T-helper 2 cell treated with Interferon-gamma antibody and Interleukin-4, amounts not matched to agents 100 ng/mL and 5 ng/mL, for 36 hours (primary cell): ENCODE measurements around the gene TRPM8. TPM values are rescaled to one million over a fixed set of nuclear protein-coding genes. Genes with fewer than 3 reads are reported as not detected.

Experiments used
- intact Hi-C: fragments of 100-400 bp; cut with micrococcal nuclease; formaldehyde crosslinking; loops from one replicate; pipeline ENCODE4 v1.15.1; 2023
- total RNA-seq: library from RNA; stranded (reverse); gene quantifications from 2 replicates; pipeline ENCODE4 v1.2.3, GENCODE V29; 2022

Gene TRPM8
- total RNA-seq, 1 donor from 2014 or later = not detected

GRCh38 chr2:233973786-233974185, 56.6 kb downstream of the TRPM8 start:
- intact Hi-C loops = no loop called here

GRCh38 chr2:233974530-233975071, 57.4 kb downstream of the TRPM8 start:
- intact Hi-C loops = no loop called here

DNA sequence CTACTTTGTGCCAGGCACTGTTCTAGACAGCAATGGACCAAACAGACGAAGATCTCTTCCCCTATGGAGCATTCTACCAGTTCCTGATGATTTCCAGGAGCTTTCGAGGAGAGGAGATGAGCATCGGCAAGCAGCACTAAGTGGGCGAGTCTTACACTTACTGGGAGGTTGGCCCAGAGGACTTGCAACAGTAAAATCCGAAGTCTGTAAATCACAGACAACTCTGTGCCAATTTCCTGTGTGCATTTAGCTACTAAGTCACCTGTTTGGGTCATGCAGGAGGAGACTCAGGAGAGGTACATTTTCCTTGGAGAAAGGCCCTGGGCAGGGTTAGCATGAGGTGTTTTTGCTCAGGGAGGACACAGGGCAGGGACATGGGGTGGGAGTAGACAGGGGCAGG, 58.9 kb downstream of the TRPM8 start:
- intact Hi-C loops = loop anchor here (1.0 to 2.0 kb wide), 2 partner anchors 524 to 569 kb away; no protein-coding TSS in a partner anchor

GRCh38 chr2:233976690-233977294, 59.6 kb downstream of the TRPM8 start:
- intact Hi-C loops = loop anchor here (1.0 to 2.0 kb wide), 2 partner anchors 524 to 568 kb away; no protein-coding TSS in a partner anchor

GRCh38 chr2:233977296-233977837, 60.2 kb downstream of the TRPM8 start:
- intact Hi-C loops = loop anchor here (2.0 kb wide), 1 partner anchor 567 kb away; no protein-coding TSS in a partner anchor

GRCh38 chr2:233979748-233980147, 62.6 kb downstream of the TRPM8 start:
- intact Hi-C loops = no loop called here

- intact Hi-C loops = no loop called here
Observed at GRCh38 chr2:233980955-233981561, 63.9 kb downstream of the TRPM8 start.

DNA sequence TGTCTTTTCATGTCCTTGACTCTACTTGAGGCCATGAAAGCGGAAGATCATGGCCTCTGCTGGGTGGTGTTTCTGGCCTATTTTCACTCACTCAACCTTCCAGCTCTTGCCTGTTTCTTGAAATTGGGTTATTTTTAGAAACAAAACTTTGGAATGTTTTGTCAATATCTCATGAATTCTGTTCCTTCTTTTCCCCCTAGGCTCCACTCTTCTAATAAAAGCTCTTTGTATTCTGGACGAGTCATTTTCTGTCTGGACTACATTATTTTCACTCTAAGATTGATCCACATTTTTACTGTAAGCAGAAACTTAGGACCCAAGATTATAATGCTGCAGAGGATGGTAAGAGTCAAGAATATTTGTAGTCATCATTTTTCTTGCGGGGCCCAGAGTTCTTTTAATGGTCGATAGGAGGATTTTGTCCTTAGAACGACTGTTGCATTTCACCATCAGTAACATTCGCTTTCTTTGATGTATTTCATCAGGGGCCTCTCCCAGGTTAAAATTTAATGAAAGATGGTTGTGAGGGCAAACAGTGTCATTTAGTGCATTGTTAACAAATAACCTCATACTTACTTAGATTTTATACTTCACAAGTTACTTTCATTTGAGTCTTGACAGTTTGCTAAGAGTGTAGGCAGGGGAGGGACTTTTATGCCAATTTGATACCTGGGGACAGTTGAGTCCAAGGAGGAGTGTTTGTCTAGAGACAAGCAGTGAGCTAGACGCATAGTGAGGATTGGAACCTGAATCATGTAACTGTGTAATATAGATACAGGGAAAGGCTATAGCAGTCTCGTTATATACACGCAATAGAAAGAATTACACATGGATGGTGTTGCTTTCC, 64.6 kb downstream of the TRPM8 start:
- intact Hi-C loops = no loop called here

- intact Hi-C loops = no loop called here
Observed at GRCh38 chr2:233982421-233983121, 65.4 kb downstream of the TRPM8 start.

GRCh38 chr2:233983445-233983844, 66.3 kb downstream of the TRPM8 start:
- intact Hi-C loops = no loop called here

DNA sequence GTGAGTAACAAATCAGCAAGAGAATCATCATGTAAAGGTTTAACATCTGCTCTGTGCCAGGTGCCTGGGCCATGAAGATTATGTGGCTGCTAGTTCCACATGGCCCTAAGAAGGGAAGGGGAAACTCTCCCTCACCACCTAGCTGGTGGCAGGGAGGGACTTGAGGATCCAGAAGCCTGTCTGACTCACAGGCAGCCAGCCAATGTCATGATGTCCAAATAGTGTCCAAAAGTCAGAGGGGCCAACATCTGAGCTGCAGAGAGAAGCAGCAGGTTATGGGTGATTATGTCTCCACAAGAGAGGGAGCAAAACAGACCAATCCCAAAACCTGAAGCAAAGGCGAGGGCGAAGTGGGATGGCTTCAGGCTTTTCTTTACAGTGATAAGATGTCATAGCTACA, 71.4 kb downstream of the TRPM8 start:
- intact Hi-C loops = no loop called here

DNA sequence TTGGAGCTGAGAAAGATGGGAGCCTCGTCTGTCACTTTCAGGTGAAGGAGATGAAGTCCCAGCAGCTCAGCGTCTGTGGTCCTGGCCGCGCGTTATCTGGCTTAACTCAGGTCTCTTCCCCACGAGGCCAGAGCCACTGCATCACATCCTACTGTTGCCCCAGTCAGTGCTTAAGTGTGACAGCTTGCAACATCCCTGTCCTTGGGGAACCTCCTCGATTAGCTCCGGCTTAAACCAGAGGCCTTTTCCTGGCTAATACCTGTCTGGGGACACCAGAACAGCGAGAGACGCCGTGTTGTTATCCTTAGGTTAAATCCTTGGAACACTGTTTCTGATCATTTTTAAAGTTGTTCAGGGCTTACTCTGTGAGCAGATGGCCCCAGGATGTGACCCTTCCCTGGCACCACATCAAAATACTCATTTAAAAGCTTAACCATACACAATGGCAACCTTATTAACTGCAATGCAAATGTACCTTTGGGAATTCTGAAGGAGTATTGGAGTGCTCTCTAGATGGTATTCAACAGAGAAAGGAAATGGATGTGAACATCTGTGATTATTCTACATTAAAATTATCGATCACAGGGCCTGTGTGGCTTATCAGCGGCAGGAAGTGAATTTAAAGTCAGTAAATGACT, 72.2 kb downstream of the TRPM8 start:
- intact Hi-C loops = no loop called here

- intact Hi-C loops = loop anchor here (1.0 to 10.0 kb wide), 3 partner anchors 42 to 284 kb away; no protein-coding TSS in a partner anchor
Observed at GRCh38 chr2:233990261-233990798, 73.2 kb downstream of the TRPM8 start.

GRCh38 chr2:233991196-233991595, 74.0 kb downstream of the TRPM8 start:
- intact Hi-C loops = loop anchor here (10.0 kb wide), 1 partner anchor 284 kb away; no protein-coding TSS in a partner anchor

DNA sequence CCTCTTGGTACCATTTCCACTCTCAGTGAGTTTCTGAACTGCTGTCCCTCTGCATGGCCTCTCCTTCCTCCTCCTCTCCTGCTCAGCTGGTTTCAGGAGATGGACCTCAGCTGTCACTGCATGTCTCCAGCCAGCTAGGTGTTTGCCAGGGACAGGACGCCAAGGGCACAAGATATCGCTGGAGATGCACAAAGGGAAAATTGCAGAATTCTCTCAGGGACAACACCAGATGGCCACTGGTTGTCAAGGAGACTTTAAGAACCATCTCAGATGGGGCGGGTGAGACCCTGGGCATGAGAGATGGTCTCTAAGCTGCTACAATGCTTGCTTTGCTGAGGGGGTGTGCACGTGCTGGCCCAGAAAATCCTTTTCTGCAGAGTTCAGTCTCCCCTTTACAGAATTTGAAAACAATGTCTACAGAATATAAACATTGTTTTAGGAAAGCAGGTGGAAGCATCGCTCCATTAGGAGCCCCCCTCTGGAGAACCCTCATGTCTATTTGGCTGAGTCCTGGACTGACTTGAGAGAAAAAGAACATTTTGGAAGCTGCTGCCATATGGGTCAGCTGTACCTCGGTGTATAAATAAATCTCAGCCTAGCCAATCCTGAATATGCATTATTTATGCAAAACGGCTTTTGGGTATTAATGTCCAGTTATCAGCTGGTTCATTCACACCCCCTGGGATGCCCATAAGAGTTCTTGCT, 75.5 kb downstream of the TRPM8 start:
- intact Hi-C loops = loop anchor here (10.0 kb wide), 1 partner anchor 282 kb away; no protein-coding TSS in a partner anchor

DNA sequence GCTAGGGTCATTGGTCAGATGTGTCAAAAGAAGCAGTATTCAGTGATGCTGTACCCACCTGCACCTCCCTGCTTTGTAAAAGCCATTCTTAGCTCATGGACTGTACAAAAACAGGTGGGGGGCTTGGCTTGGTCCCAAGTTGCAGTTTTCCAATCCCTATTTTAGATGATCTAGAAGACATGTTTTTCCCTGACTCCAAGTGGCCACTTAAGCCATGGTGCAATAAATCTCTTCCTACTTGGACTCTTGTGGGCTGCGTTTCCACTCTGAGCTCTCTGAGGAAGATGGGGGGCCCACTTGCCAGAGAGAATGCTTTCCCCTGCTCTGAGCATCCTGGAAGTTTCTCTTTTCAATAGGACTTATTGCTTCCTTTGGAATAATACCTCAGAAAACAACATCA, 76.3 kb downstream of the TRPM8 start:
- intact Hi-C loops = loop anchor here (10.0 kb wide), 1 partner anchor 281 kb away; no protein-coding TSS in a partner anchor

DNA sequence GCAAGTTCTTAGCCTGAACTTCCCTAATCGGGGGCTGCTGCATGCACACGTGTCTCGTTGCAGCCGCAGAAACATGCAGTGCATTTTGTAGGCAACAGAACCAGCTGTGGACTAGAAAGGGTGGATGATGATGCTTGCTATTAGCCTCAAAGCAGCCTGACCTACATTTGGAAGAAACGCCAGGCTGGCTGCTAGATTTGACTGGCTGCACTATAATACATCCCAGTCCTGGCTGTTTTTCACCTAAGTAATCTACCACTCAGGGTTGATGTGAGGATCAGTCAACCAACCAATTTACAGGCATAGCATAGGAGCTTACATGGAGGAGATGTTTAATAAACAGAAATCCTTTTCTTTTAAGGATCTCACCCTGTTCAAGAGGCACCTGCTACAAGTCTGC, 77.0 kb downstream of the TRPM8 start:
- intact Hi-C loops = loop anchor here (10.0 kb wide), 1 partner anchor 281 kb away; no protein-coding TSS in a partner anchor

DNA sequence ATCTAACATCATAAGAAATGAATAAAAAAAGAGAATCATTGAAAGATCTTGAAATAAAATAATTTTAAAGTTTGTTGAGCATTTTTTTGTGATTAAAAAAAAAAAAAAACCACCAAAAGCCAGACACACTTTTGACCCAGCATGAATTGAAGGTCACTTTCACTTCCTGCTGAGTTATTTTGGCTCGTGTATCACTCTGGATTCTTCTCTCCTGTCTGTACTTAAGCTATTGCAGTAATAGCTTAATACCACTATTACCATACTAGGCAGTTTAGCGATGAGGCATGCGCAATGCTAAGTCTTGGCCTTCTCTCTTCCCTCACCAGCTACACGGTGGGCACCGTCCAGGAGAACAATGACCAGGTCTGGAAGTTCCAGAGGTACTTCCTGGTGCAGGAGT, 78.8 kb downstream of the TRPM8 start:
- intact Hi-C loops = loop anchor here (10.0 kb wide), 1 partner anchor 279 kb away; no protein-coding TSS in a partner anchor

DNA sequence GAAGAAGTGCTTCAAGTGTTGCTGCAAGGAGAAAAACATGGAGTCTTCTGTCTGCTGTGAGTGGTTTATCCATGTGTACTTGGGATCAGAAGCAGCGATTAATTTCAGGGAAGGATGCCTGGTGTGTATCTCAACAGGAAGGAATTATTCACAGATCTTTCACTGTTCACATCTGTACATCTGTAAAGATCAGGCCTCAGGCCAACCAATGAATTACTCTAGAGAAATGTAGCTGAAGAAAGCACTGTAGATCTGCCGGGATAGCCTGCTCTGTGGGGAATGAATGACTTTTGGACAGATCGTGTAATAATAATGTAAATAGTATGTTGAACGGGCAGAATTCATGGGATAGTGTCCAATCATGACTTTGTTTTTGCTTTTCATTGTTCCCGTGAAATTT, 79.3 kb downstream of the TRPM8 start:
- intact Hi-C loops = loop anchor here (10.0 kb wide), 1 partner anchor 278 kb away; no protein-coding TSS in a partner anchor
